Measurements from ENCODE around the gene KCNJ2.

KCNJ2 gene

GRCh38 chr17:70181376-70181775 lies 12.0 kb downstream of the KCNJ2 start:
- H3K4me3 ChIP-seq (ENCODE audit: low read depth, low read length), result no peak overlapping the region
- no peak for TF ChIP-seq CTCF (IDR thresholded peaks at IDR 0.05; ENCODE audit: control insufficient read depth, extremely low read depth, insufficient read depth)
- no peak for DNase-seq (ENCODE audit: low read depth)

GRCh38 chr17:70181866-70182265 lies 12.5 kb downstream of the KCNJ2 start:
- no peak for TF ChIP-seq CTCF (IDR thresholded peaks at IDR 0.05; ENCODE audit: control insufficient read depth, extremely low read depth, insufficient read depth)
- no peak for DNase-seq (ENCODE audit: low read depth)
- no peak overlapping the region for H3K4me3 ChIP-seq (ENCODE audit: low read depth, low read length)

GRCh38 chr17:70183508-70183907 lies 14.2 kb downstream of the KCNJ2 start:
- TF ChIP-seq CTCF (IDR thresholded peaks at IDR 0.05; ENCODE audit: control insufficient read depth, extremely low read depth, insufficient read depth), result no peak
- no peak for DNase-seq (ENCODE audit: low read depth)
- H3K4me3 ChIP-seq (ENCODE audit: low read depth, low read length), result no peak overlapping the region

GRCh38 chr17:70184207-70184606 lies 14.9 kb downstream of the KCNJ2 start:
- H3K4me3 ChIP-seq (ENCODE audit: low read depth, low read length), result no peak overlapping the region
- TF ChIP-seq CTCF (IDR thresholded peaks at IDR 0.05; ENCODE audit: control insufficient read depth, extremely low read depth, insufficient read depth), result no peak
- DNase-seq (ENCODE audit: low read depth), result no peak

- DNase-seq (ENCODE audit: low read depth), result no peak
- TF ChIP-seq CTCF (IDR thresholded peaks at IDR 0.05; ENCODE audit: control insufficient read depth, extremely low read depth, insufficient read depth), result no peak
Observed at GRCh38 chr17:70184770-70185169, 15.4 kb downstream of the KCNJ2 start.

GRCh38 chr17:70185285-70185684 lies 16.0 kb downstream of the KCNJ2 start:
- TF ChIP-seq CTCF (IDR thresholded peaks at IDR 0.05; ENCODE audit: control insufficient read depth, extremely low read depth, insufficient read depth), result no peak
- H3K4me3 ChIP-seq (ENCODE audit: low read depth, low read length), result no peak overlapping the region
- no peak for DNase-seq (ENCODE audit: low read depth)

More at GRCh38 chr17:70184770-70185169, 15.4 kb downstream of the KCNJ2 start:
- H3K4me3 ChIP-seq (ENCODE audit: low read depth, low read length), result no peak overlapping the region

GRCh38 chr17:70187383-70187782 lies 18.1 kb downstream of the KCNJ2 start:
- DNase-seq (ENCODE audit: low read depth), result no peak
- no peak for TF ChIP-seq CTCF (IDR thresholded peaks at IDR 0.05; ENCODE audit: control insufficient read depth, extremely low read depth, insufficient read depth)

More at GRCh38 chr17:70187383-70187782, 18.1 kb downstream of the KCNJ2 start:
- H3K4me3 ChIP-seq (ENCODE audit: low read depth, low read length), result no peak overlapping the region

Data from LNCaP clone FGC (cell line).